ENCODE results near the gene SLC25A18.

SLC25A18 gene

GRCh38 chr22:17570851-17571631 is 7.7 kb downstream of the SLC25A18 start:
- no peak for DNase-seq

- no peak for DNase-seq
Observed at GRCh38 chr22:17575151-17575550, 11.9 kb downstream of the SLC25A18 start.

- DNase-seq: no peak
Observed at GRCh38 chr22:17575681-17576080, 12.4 kb downstream of the SLC25A18 start.

- DNase-seq: no peak
Observed at GRCh38 chr22:17576470-17576869, 13.2 kb downstream of the SLC25A18 start.

GRCh38 chr22:17578136-17578754 is 14.9 kb downstream of the SLC25A18 start:
- DNase-seq: no peak

- no peak for DNase-seq
Observed at GRCh38 chr22:17579535-17579981, 16.3 kb downstream of the SLC25A18 start.

GRCh38 chr22:17580441-17581031 is 17.2 kb downstream of the SLC25A18 start:
- DNase-seq: no peak

- DNase-seq: no peak
Observed at GRCh38 chr22:17581056-17581455, 17.8 kb downstream of the SLC25A18 start.

- no peak for DNase-seq
Observed at GRCh38 chr22:17581631-17582030, 18.3 kb downstream of the SLC25A18 start.

GRCh38 chr22:17583151-17583550 is 19.9 kb downstream of the SLC25A18 start:
- DNase-seq: no peak

- no peak for DNase-seq
Observed at GRCh38 chr22:17586831-17587440, 23.6 kb downstream of the SLC25A18 start.

- DNase-seq: no peak
Observed at GRCh38 chr22:17587629-17588028, 24.3 kb downstream of the SLC25A18 start.

GRCh38 chr22:17588606-17589005 is 25.3 kb downstream of the SLC25A18 start:
- DNase-seq: no peak

GRCh38 chr22:17589810-17590375 is 26.6 kb downstream of the SLC25A18 start:
- DNase-seq: no peak

- no peak for DNase-seq
Observed at GRCh38 chr22:17590586-17590985, 27.3 kb downstream of the SLC25A18 start.

GRCh38 chr22:17592201-17592600 is 28.9 kb downstream of the SLC25A18 start:
- DNase-seq: no peak

- no peak for DNase-seq
Observed at GRCh38 chr22:17596226-17596625, 32.9 kb downstream of the SLC25A18 start.

- no peak for DNase-seq
Observed at GRCh38 chr22:17597217-17597616, 33.9 kb downstream of the SLC25A18 start.

GRCh38 chr22:17598318-17598717 is 35.0 kb downstream of the SLC25A18 start:
- no peak for DNase-seq

GRCh38 chr22:17601031-17601430 is 37.7 kb downstream of the SLC25A18 start:
- DNase-seq: no peak

GRCh38 chr22:17603668-17604067 is 40.4 kb downstream of the SLC25A18 start:
- no peak for DNase-seq

- DNase-seq: no peak
Observed at GRCh38 chr22:17606496-17606895, 43.2 kb downstream of the SLC25A18 start.

GRCh38 chr22:17607891-17608521 is 44.7 kb downstream of the SLC25A18 start:
- no peak for DNase-seq
